Measurements from ENCODE around the gene NCKAP1. TPM values are rescaled to one million over a fixed set of nuclear protein-coding genes. Genes with fewer than 3 reads are reported as not detected.
A peak's percentile ranks its signal among the peaks of the same experiment; 100 is the strongest.

NCKAP1 gene
- total and polyA plus RNA-seq, 10 donors, result 8.9 to 62.5 (median 49.3) TPM

DNA sequence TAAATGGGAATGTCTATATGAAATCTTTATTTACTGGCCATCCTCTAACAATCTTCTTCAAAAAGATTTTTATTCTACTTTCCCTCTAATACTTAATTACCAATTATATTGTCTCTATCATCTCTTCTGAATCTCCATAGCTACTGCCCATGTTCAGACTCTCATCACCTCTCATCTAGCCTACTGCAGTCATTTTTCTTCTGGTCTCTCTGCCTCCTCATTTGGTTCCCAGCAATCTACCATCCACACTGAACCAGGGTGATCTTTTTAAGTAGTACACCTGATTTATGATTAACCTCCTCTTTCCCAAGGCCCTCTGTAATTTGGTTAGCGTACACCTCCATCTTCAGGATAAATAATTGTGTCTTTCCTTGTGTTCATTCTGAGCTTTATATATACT is 57.6 kb downstream of the NCKAP1 start:
- Histone ChIP-seq H3K4me1 (no peaks in the 10 kb centered on the region), H3K4me3 (no peak overlapping the region), H3K36me3 (peaks cover 0 to 40% (median 4%) of the 10 kb centered on the region in 6 donors), H3K9me3 (no peaks in the 10 kb centered on the region), H3K27me3 (replicated peaks in 1 of 7) (no peaks in the 10 kb centered on the region), H3K27ac (no peak overlapping the region)
- intact Hi-C loops (cut with DNase I; ENCODE audit: low total_unique reads), result loop anchor here (10.0 kb wide), 1 partner anchor 216 kb away; no protein-coding TSS in a partner anchor
- DNase-seq, result no peak
- 95 to 100% (median 96%) methylated on average over 1 of the region's 1 CpG for WGBS, 5 donors
- TF ChIP-seq, protein P1, sequence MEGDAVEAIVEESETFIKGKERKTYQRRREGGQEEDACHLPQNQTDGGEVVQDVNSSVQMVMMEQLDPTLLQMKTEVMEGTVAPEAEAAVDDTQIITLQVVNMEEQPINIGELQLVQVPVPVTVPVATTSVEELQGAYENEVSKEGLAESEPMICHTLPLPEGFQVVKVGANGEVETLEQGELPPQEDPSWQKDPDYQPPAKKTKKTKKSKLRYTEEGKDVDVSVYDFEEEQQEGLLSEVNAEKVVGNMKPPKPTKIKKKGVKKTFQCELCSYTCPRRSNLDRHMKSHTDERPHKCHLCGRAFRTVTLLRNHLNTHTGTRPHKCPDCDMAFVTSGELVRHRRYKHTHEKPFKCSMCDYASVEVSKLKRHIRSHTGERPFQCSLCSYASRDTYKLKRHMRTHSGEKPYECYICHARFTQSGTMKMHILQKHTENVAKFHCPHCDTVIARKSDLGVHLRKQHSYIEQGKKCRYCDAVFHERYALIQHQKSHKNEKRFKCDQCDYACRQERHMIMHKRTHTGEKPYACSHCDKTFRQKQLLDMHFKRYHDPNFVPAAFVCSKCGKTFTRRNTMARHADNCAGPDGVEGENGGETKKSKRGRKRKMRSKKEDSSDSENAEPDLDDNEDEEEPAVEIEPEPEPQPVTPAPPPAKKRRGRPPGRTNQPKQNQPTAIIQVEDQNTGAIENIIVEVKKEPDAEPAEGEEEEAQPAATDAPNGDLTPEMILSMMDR (IDR thresholded peaks at IDR 0.05 in 8 of 11, conservative IDR thresholded peaks at IDR 0.05 in 3 of 11), result no peak

DNA sequence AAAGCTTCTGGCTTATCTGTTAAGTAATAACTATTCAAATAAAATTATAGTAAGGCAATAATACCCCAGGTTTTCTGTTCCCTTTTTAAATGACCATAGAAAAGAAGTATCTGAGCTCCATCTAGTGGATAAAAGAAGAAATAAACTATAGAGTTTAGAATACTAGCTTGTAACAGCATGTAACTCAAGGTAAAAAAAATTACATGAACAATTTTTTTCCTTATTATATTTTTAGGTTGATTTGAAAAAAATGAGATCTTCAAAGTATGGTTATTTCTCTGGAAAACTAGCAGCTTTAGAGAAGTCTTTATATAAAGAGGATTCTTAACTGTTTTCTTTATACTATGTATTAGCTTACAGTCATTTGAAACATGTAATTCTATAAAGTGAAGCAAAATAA is 58.1 kb downstream of the NCKAP1 start:
- Histone ChIP-seq H3K36me3 (peaks cover 0 to 35% (median 4%) of the 10 kb centered on the region in 6 donors), H3K27ac (no peak overlapping the region), H3K4me1 (no peaks in the 10 kb centered on the region), H3K9me3 (no peaks in the 10 kb centered on the region), H3K4me3 (no peak overlapping the region), H3K27me3 (replicated peaks in 1 of 7) (no peaks in the 10 kb centered on the region)
- DNase-seq, result no peak
- intact Hi-C loops (cut with DNase I; ENCODE audit: low total_unique reads), result loop anchor here (10.0 kb wide), 1 partner anchor 215 kb away; no protein-coding TSS in a partner anchor
- no peak for TF ChIP-seq POLR2A (IDR thresholded peaks at IDR 0.05)
- TF ChIP-seq, protein P1 (IDR thresholded peaks at IDR 0.05 in 8 of 11, conservative IDR thresholded peaks at IDR 0.05 in 3 of 11), result peak; percentile 30 to 67 (median 56)

DNA sequence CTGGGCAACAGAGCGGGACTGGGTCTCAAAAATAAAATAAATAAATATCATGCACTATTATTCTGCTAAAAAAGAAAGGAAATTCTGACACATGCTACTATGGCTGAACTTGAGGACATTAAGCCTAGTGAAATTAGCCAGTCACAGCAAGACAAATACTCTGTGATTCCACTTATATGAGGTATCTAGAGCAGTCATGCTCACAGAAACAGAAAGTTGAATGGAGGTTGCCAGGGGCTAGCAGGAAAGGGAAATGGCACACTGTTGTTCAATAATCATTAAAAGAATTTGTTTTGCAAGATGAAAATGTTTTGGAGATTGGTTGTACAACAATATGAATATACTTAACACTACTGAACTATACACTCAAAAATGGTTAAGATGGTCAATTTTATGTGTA is 60.8 kb downstream of the NCKAP1 start:
- Histone ChIP-seq H3K27me3 (replicated peaks in 1 of 7) (no peaks in the 10 kb centered on the region), H3K9me3 (no peaks in the 10 kb centered on the region), H3K27ac (no peak overlapping the region), H3K4me3 (no peak overlapping the region), H3K4me1 (peaks cover 0 to 4% (median 0%) of the 10 kb centered on the region in 6 donors), H3K36me3 (peaks cover 0 to 25% (median 2%) of the 10 kb centered on the region in 6 donors)
- 95 to 100% (median 98%) methylated on average over 1 of the region's 1 CpG for WGBS, 5 donors
- TF ChIP-seq POLR2AphosphoS5 (IDR thresholded peaks at IDR 0.05) (no peak), POLR2A (IDR thresholded peaks at IDR 0.05) (no peak)
- TF ChIP-seq, protein P1 (IDR thresholded peaks at IDR 0.05 in 8 of 11, conservative IDR thresholded peaks at IDR 0.05 in 3 of 11), result no peak
- no peak for DNase-seq
- intact Hi-C loops (cut with DNase I; ENCODE audit: low total_unique reads), result loop anchor here (10.0 kb wide), 1 partner anchor 793 kb away; no protein-coding TSS in a partner anchor

DNA sequence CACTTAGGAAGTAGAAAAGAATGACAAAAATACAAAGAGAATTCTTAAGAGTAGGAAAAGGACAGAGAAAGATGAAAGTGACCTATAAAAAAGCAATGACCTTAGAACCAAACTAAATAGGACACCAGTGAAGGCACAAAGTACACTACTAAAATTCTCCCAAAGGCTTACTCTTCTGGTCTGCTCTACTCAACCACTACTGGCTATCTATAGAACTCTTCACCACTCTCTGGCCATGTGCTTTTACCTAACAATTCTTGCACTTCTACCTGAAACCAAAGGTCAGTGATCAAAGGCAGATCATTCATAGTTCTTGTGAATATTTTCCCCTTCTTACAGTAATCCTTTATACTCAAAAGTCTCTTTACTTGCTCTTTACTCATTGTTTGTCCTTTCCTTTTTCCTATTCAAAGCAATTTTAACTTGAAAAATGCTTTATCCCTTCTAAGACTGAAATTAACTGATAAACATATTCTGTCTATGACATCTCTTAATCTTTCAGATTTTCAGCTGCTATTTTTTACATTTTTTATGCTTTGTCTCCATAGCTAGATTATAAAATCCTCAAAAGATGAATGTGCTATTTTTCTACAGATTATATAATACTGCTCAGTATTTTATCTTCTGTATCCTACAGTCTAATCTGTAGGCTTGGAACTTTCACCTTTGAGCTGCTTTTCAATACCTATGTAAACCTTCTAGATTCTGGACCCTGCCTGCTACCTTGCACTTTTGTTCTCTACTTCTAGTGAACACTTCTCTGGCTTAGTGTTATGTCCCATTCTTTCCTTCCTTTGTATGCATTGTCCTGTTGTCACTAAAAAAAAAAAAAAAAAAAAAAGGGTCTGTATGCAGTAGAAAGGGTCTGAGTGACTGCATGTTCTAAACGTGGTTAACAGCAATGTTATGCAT is 64.6 kb downstream of the NCKAP1 start:
- intact Hi-C loops (cut with DNase I; ENCODE audit: low total_unique reads), result loop anchor here (10.0 kb wide), 1 partner anchor 789 kb away; no protein-coding TSS in a partner anchor
- TF ChIP-seq, protein P1 (IDR thresholded peaks at IDR 0.05 in 8 of 11, conservative IDR thresholded peaks at IDR 0.05 in 3 of 11), result no peak
- no peak for TF ChIP-seq POLR2A (IDR thresholded peaks at IDR 0.05)
- TF ChIP-seq POLR2AphosphoS5 (IDR thresholded peaks at IDR 0.05), result no peak
- DNase-seq, result no peak
- Histone ChIP-seq H3K27ac (no peak overlapping the region), H3K9me3 (peaks cover 0 to 3% (median 0%) of the 10 kb centered on the region in 8 donors), H3K36me3 (peaks cover 0 to 22% (median 0%) of the 10 kb centered on the region in 6 donors), H3K4me1 (peaks cover 0 to 4% (median 0%) of the 10 kb centered on the region in 6 donors), H3K4me3 (no peak overlapping the region), H3K27me3 (replicated peaks in 1 of 7) (no peaks in the 10 kb centered on the region)
- WGBS, 5 donors, result 36 to 72% (median 58%) methylated on average over 1 of the region's 1 CpG
